Amniotic stem cell (primary cell): ENCODE data around the gene CNNM2.
A peak's percentile ranks its signal among the peaks of the same experiment; 100 is the strongest.
"Not testable (repeated sequence)": the region's sequence is repeated elsewhere in the genome, so short reads cannot be mapped to it uniquely, and the experiment has no call there.

Source experiments
- DNase-seq: peaks from one replicate; lab custom pipeline; 2025; lab: John Stamatoyannopoulos, UW

CNNM2 gene

GRCh38 chr10:103041391-103041790, 123.3 kb downstream of the CNNM2 start:
- DNase-seq = no peak

GRCh38 chr10:103042129-103042528, 124.0 kb downstream of the CNNM2 start:
- DNase-seq = no peak

- DNase-seq = no peak
Observed at GRCh38 chr10:103042908-103043307, 124.8 kb downstream of the CNNM2 start.

- no peak for DNase-seq
Observed at GRCh38 chr10:103044942-103045489, 126.9 kb downstream of the CNNM2 start.

GRCh38 chr10:103045961-103046360, 127.9 kb downstream of the CNNM2 start:
- DNase-seq = no peak

GRCh38 chr10:103047381-103047780, 129.3 kb downstream of the CNNM2 start:
- DNase-seq = no peak

- DNase-seq = no peak
Observed at GRCh38 chr10:103049237-103049636, 131.1 kb downstream of the CNNM2 start.

- peak; percentile 65 for DNase-seq
Observed at GRCh38 chr10:103053659-103054581, 135.8 kb downstream of the CNNM2 start.

GRCh38 chr10:103054621-103055020, 136.5 kb downstream of the CNNM2 start:
- no peak for DNase-seq

- no peak for DNase-seq
Observed at GRCh38 chr10:103055105-103055504, 137.0 kb downstream of the CNNM2 start.

- no peak for DNase-seq
Observed at GRCh38 chr10:103058034-103058433, 139.9 kb downstream of the CNNM2 start.

GRCh38 chr10:103060575-103060974, 142.5 kb downstream of the CNNM2 start:
- DNase-seq = no peak

GRCh38 chr10:103062854-103063590, 144.9 kb downstream of the CNNM2 start:
- DNase-seq = no peak

- no peak for DNase-seq
Observed at GRCh38 chr10:103064956-103065355, 146.9 kb downstream of the CNNM2 start.

GRCh38 chr10:103066141-103067098, 148.3 kb downstream of the CNNM2 start:
- no peak for DNase-seq

GRCh38 chr10:103067099-103067477, 149.0 kb downstream of the CNNM2 start:
- not testable (repeated sequence) for DNase-seq

- no peak for DNase-seq
Observed at GRCh38 chr10:103067484-103067883, 149.4 kb downstream of the CNNM2 start.

- no peak for DNase-seq
Observed at GRCh38 chr10:103067956-103068355, 149.9 kb downstream of the CNNM2 start.

- no peak for DNase-seq
Observed at GRCh38 chr10:103069453-103070331, 151.6 kb downstream of the CNNM2 start.

GRCh38 chr10:103072276-103072675, 154.2 kb downstream of the CNNM2 start:
- DNase-seq = no peak

- DNase-seq = no peak
Observed at GRCh38 chr10:103072891-103073290, 154.8 kb downstream of the CNNM2 start.
